DOHH2 (cell line): ENCODE measurements around the gene FOXO6.

Experiments
- H3F3A ChIP-seq: fragments of 200-600 bp; sonication (generic), shearing (Covaris generic); 2 replicates; pipeline ENCODE4 v1.6.0; 2016; ENCODE audit warnings: antibody characterized with exemption, mild to moderate bottlenecking; ENCODE audit not compliant: control insufficient read depth, insufficient read depth
- H3K27ac ChIP-seq: fragments of 200-600 bp; sonication (generic); 2 replicates; pipeline ENCODE4 v1.5.1; 2014; ENCODE audit warnings: low read depth, mild to moderate bottlenecking, low read length, moderate library complexity
- H3K27me3 ChIP-seq: fragments of 200-600 bp; sonication (generic); 2 replicates; pipeline ENCODE4 v1.6.1; 2014; ENCODE audit warnings: mild to moderate bottlenecking, low read length, mixed read lengths; ENCODE audit not compliant: control insufficient read depth
- H3K36me3 ChIP-seq: fragments of 200-600 bp; sonication (generic); 2 replicates; pipeline ENCODE4 v1.6.1; 2014; ENCODE audit warnings: mild to moderate bottlenecking, low read length, moderate library complexity, mixed read lengths; ENCODE audit not compliant: control insufficient read depth
- H3K4me1 ChIP-seq: fragments of 200-600 bp; sonication (generic); 2 replicates; pipeline ENCODE4 v1.6.1; 2014; ENCODE audit warnings: mild to moderate bottlenecking, low read length, mixed read lengths; ENCODE audit not compliant: control insufficient read depth
- H3K4me2 ChIP-seq: fragments of 200-600 bp; sonication (generic); 2 replicates; pipeline ENCODE4 v1.6.0; 2014; ENCODE audit warnings: mild to moderate bottlenecking, low read length, moderate library complexity
- H3K4me3 ChIP-seq: fragments of 200-600 bp; sonication (generic); 2 replicates; pipeline ENCODE4 v1.5.1; 2014; ENCODE audit warnings: mild to moderate bottlenecking, low read length, mixed read lengths
- H3K79me2 ChIP-seq: fragments of 200-600 bp; sonication (generic); 2 replicates; pipeline ENCODE4 v1.6.1; 2014; ENCODE audit warnings: mild to moderate bottlenecking, low read length, mixed read lengths; ENCODE audit not compliant: control insufficient read depth
- H3K9me2 ChIP-seq: fragments of 200-600 bp; sonication (generic); replicated peaks from 2 replicates; pipeline ENCODE4 v1.6.1; 2014; ENCODE audit warnings: mild to moderate bottlenecking, low read length, mixed read lengths; ENCODE audit not compliant: control insufficient read depth
- H3K9me3 ChIP-seq: fragments of 200-600 bp; sonication (generic); 2 replicates; pipeline ENCODE4 v1.6.1; 2014; ENCODE audit warnings: antibody characterized with exemption, low read length, mixed read lengths; ENCODE audit not compliant: control insufficient read depth, insufficient read depth
- H4K20me1 ChIP-seq: fragments of 200-600 bp; sonication (generic); 2 replicates; pipeline ENCODE4 v1.6.0; 2014; ENCODE audit warnings: low read depth, mild to moderate bottlenecking, antibody characterized with exemption, low read length, moderate library complexity; ENCODE audit not compliant: control insufficient read depth, insufficient read depth
- CTCF ChIP-seq: fragments of 200-600 bp; sonication (generic); IDR thresholded peaks from one replicate; pipeline ENCODE4 v1.5.1; 2014; ENCODE audit warnings: antibody characterized with exemption, mild to moderate bottlenecking, low read depth, low read length; ENCODE audit not compliant: poor library complexity, severe bottlenecking
- EZH2phosphoT487 ChIP-seq: fragments of 200-600 bp; sonication (generic); IDR thresholded peaks from 2 replicates; pipeline ENCODE4 v1.6.1; 2017; ENCODE audit warnings: borderline replicate concordance, mild to moderate bottlenecking, antibody characterized with exemption, low read length, moderate library complexity, mixed read lengths

The FOXO6 gene

GRCh38 chr1:41328780-41329640, 32.2 kb upstream of the FOXO6 start:
- Histone ChIP-seq H3K4me2 (no peak overlapping the region), H3K4me1 (no peaks in the 10 kb centered on the region), H3K9me3 (no peaks in the 10 kb centered on the region; the same call in 1 of the 2 replicates), H3K4me3 (no peak overlapping the region), H3K9me2 (no peaks in the 10 kb centered on the region), H3K36me3 (no peaks in the 10 kb centered on the region), H3F3A (no peaks in the 10 kb centered on the region), H4K20me1 (no peaks in the 10 kb centered on the region), H3K27me3 (no peaks in the 10 kb centered on the region), H3K79me2 (no peaks in the 10 kb centered on the region), H3K27ac (no peak overlapping the region)
- no peak for TF ChIP-seq CTCF
- TF ChIP-seq EZH2phosphoT487: no peak

GRCh38 chr1:41329662-41330587, 31.3 kb upstream of the FOXO6 start:
- Histone ChIP-seq H3K27me3 (no peaks in the 10 kb centered on the region), H3K36me3 (no peaks in the 10 kb centered on the region), H3K27ac (no peak overlapping the region), H3K9me2 (no peaks in the 10 kb centered on the region), H4K20me1 (no peaks in the 10 kb centered on the region), H3K9me3 (no peaks in the 10 kb centered on the region; the same call in 1 of the 2 replicates), H3K4me3 (no peak overlapping the region), H3K4me2 (no peak overlapping the region), H3K79me2 (no peaks in the 10 kb centered on the region), H3K4me1 (no peaks in the 10 kb centered on the region), H3F3A (no peaks in the 10 kb centered on the region)
- no peak for TF ChIP-seq EZH2phosphoT487
- no peak for TF ChIP-seq CTCF

GRCh38 chr1:41330588-41331545, 30.4 kb upstream of the FOXO6 start:
- no peaks in the 10 kb centered on the region; the same call in 1 of the 2 replicates for H3K27me3 ChIP-seq
- no peak overlapping the region for H3K4me2 ChIP-seq
- no peaks in the 10 kb centered on the region for H3K4me1 ChIP-seq
- H3K36me3 ChIP-seq: no peaks in the 10 kb centered on the region
- no peak overlapping the region for H3K4me3 ChIP-seq
- H3F3A ChIP-seq: no peaks in the 10 kb centered on the region
- no peaks in the 10 kb centered on the region; the same call in 1 of the 2 replicates for H3K9me3 ChIP-seq
- no peak overlapping the region for H3K27ac ChIP-seq
- H3K9me2 ChIP-seq: no peaks in the 10 kb centered on the region
- TF ChIP-seq EZH2phosphoT487 (no peak), CTCF (no peak)
- H4K20me1 ChIP-seq: no peaks in the 10 kb centered on the region
- no peaks in the 10 kb centered on the region for H3K79me2 ChIP-seq
